Activated naive CD4-positive, alpha-beta T cell treated with Interleukin-2 at 50 U/mL for 16 hours (primary cell): ENCODE data around the gene PLA2G2D.

Source experiments
- DNase-seq: peaks from one replicate; pipeline ENCODE4 v3.0.0-alpha.2; 2020

The PLA2G2D gene, protein sequence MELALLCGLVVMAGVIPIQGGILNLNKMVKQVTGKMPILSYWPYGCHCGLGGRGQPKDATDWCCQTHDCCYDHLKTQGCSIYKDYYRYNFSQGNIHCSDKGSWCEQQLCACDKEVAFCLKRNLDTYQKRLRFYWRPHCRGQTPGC

DNA sequence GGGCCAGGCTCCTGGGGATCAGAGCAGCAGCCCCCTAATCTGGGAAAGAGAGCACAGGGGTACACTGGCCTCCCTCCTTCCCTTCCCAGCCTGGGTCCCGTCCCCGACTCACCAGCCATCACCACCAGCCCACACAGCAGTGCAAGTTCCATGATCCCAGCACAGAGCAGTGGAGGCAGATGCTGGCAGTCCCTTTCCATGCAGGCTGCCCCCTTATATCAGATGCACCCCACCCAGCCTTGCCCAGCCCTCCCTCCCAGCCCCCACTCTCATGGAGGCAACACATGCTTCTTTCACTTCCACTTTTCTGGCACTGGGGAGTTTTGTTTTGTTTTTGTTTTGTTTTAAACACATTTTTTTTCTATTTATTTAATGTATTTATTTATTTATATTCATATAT lies at the start of gene PLA2G2D:
Gene PLA2G2D, minus strand, starts transcription at position 190 of the 400 bp plus-strand sequence. Its CDS starts 38 bp downstream, at position 152.
- DNase-seq, result no peak

DNA sequence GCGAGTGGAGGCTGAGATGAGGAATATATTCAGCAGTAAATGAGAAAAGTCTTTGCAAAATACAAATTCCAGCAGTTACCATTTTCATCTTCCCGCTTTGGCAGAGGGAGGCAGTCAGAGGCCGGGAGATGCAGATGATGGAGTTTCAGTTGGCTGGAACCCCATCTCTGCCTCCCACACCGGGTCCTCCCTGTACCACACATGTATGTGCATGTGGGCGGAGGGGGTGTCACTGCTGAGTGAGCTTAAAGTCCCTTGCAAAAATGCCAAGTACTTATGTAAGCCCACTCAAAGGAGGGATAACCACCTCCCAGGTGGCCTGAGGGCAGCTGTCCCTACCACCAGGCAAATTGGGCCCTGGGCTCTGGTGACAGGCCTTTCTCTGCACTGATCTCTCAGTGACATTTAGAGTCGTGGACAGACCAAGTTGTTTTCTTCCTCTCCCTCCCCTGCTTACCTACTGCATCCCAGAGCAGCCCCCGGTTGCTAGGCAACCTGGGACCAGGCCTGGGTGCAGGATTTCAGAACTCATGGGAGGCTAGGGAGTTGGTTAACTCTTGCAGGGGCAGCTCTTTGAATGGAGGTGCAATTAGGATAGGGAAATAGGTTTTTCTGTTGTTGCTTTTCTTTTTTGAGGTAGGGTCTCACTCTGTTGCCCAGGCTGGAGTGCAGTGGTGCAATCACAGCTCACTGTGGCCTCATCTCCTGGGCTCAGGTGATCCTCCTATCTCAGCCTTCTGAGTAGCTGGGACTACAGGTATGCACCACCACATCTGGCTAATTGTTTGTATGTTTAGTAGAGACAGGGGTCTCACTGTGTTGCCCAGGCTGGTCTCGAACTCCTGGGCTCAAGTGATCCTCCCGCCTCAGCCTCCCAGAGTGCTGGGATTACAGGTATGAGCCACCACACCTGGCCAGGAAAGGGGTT lies 49.5 kb upstream of the PLA2G2D start:
- no peak for DNase-seq

DNA sequence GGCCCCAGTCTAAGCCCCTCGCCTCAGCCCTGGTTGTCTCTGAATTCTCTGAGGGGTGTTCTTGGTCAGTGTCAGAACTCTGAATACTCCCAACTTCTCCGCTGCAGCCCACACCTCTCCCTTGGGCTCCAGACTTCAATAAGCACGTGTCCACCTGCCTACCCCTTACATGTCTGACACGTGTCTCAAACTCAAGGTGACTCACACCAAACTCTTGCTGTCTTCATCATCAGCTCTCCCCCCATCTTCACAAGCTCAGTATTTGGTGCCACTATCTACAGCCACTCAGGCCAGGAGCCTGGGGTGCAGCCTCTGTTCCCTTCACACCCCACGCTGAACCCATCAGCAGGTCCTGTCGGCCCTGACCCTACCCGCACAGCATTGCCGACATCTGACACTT lies 47.8 kb upstream of the PLA2G2D start:
- no peak for DNase-seq

DNA sequence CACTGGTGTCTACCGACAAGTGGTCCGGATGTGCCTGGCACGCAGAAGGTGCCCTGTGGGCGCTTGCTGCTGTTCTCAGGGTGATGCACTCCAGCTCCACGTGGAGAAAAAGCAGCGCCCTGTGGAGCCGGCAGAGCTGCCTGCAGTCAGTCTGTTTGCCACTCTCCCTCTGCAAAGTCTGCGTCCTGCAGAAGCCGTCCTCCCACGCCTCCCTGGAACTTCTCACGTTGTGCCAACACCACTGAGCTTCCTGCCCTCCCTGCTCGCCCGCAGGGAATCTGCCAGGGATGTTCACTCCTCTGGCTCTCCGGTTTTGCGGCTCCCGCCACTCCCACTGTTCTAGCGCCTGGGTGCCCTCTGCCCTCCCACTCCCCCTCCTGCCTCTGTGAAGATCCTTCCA lies 46.7 kb upstream of the PLA2G2D start:
- DNase-seq, result no peak

DNA sequence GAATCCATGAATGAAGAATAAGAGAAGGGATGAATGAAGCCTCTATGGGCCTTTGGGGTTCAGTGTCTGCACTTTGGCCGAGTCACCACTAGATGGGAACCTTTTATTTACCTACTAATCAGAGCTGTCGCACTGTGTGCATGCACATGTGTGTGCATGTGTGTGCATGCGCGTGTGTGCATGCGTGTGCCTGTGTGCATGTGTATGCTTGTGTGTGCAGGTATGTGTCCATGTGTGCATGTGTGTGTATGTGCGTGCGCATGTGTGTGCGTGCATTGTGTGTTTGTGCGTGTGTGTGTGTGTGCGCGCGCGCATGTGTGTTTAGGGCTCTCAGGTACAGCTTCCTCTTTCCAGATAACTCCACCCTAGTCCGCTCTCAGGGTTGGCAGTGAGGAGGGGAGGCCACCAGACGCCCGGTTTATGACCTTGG lies 46.2 kb upstream of the PLA2G2D start:
- no peak for DNase-seq

DNA sequence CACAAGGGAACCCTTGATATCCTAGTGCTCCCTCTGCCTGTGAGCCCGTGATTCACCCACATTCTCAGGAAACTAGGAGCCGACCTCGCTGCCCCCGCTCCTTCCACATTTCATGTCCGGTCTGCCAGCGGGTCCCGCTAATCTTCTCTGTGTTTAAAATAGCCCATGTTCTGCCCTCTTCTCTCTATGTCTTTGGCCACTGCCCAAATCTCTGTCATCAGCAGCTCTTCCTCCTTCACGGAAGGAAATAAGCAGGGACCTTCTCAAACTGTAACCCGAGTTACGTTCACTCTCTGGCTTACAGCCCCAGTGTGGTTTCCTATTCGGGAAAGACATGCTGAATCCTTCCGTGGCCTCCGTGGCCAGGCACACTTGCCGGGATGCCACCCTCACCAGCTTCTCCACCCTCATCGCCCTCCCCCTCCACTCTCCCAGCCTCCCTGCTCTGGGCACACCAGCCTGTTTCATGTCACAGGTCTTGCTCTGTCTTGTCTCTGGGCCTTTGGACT lies 45.4 kb upstream of the PLA2G2D start:
- DNase-seq, result no peak

DNA sequence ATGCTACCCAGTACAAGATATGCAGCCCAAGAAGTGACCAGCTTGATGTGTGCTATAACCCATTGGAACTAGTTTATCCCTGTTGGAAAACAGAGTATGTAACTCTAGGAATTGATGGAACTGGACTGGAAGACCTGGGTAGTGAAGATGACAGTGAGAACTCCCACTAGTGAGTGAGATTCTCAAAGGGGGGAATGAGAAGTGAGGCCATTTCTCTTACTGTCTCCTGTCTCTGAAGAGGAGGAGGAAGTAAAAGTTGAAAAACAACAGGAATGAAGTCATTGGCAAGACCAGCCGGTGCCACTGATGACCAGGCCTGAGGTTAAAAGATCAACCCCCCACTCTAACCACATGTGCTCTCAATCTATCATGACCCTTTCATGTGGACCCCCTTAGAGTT lies 40.7 kb upstream of the PLA2G2D start:
- DNase-seq, result no peak

DNA sequence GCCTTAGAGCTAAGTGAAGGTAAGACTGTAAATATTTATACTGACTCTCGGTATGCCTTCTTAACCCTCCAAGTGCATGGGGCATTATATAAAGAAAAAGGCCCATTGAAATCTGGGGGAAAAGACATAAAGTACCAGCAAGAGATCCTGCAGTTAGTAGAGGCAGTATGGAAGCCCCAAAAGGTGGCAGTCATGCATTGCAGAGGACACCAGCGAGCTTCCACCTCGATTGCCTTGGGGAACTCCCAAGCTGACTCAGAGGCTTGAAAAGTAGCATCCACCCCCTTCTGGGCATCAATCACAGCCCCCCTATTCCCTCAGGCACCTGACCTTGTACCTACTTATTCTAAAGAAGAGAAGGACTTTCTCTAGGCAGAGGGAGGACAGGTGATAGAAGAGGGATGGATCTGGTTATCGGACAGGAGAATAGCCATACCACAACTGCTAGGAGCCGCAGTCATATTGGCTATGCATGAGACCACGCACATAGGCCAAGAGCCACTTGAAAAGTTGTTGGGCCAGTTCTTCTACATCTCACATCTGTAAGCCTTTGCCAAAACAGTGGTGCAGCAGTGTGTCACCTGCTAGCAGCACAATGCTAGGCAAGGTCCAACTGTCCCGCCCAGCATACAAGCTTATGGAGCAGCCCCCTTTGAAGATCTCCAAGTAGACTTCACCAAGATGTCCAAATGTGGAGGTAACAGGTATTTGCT lies 39.2 kb upstream of the PLA2G2D start:
- DNase-seq, result peak; percentile 30

DNA sequence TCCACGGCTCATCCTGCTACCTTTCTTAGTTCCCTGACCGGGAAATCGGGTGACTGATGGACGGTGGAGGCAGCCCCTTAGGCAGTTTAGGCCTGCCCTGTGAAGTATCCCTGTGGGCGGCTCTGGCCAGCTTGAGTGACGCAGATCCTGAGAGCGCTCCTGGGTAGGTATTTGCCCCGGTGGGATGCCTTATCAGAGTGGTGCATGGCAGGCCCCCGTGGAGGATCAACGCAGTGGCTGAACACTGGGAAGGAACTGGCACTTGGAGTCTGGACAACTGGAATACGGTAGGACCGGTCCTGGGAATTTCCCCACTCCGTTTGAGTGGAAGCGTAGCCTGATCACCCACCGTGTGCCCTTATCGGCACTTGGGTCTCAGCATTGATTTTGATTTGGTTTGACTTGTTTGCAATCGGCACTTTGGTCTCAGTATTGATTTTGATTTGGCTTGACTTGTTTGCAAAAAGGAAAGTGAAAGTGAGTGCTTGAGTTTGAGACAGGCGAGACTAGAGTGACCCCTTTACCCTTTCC lies 35.0 kb upstream of the PLA2G2D start:
- DNase-seq, result no peak

DNA sequence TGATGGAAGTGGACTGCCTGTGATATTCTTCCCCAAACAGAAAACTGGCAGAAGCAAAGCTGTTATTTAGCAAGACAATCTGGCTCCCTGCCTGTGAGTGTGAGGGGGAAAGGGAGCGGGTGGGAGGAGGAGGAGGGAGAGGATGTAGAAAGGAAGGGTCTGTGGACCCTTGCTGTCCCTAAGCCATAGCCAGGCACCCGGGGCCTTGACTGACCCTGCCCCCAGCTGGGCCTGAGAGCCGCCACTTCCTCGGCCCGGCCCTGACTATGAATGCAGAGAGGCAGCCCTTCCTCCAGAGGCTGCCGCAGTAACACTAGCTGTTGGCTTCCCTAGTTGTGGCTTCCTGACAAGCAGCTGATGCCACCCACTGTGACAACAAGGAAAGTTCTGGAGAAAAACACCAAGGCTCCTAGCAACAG lies 33.7 kb upstream of the PLA2G2D start:
- DNase-seq, result no peak

DNA sequence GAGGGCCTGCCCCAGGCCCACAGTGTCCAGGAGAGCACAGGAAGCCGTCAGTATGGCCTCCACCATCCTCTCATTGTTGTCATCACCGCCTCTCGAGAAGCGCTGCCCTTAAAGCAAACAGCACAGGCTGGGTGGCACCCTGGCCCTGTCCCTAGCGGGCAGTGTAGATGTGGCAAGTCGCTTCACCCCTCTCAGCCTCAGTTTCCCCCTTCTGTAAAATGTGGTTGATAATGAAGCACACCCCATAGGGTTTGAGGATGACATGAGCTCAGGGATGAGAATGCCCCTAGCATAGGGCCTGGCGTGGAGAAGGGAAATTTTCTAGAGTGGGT lies 33.2 kb upstream of the PLA2G2D start:
- no peak for DNase-seq

DNA sequence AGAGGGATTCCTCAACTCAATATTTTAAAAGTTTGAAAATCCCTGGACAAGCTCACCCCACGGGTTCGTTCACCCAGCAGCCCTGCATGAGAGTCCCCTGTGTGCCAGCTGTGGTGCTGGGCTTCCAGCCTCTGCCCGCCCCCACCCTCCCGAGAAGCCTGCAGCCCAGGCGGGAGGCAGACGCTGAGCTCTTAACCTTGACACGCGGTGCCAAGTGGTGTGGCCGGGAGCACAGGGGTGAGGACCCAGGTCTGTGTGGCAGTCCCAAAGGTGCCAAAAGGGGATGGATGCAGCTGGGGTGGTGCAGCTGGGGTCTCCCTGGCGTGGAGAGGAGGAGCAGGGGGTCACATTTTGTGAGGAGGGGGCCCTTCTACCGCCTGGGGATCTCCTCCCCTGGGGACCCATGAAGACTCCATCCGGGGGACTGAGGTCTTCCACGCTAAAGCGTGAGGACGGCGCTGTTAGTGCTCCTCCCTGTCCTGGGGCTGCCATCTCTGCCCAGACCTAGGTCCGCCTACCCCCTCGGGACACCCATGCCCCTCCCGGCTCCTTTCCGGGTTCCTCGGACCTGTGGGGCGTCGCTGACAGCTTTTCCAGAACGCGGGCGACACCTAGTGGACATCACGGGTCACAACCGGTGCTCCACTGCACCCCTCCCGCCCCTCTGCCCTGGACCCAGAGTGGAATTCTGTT lies 32.7 kb upstream of the PLA2G2D start:
- peak; percentile 80 for DNase-seq

DNA sequence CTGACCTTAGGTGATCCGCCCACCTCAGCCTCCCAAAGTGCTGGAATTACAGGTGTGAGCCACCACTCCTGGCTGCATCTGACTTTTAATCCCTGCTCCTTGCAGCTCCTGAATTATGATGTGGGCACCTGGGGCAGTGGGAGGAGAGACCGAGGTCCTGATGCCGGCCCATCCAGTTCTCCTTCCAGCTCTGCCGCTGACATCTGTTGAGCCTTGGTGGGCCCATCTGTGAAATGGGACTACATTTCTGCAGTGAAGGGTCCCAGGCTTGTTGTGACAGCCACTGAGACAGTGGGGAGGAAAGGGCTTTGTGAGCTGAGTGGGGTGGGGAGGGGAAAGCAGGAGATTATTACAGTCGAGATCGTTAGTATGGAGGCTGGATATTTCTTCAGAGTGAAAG lies 31.6 kb upstream of the PLA2G2D start:
- DNase-seq, result no peak

DNA sequence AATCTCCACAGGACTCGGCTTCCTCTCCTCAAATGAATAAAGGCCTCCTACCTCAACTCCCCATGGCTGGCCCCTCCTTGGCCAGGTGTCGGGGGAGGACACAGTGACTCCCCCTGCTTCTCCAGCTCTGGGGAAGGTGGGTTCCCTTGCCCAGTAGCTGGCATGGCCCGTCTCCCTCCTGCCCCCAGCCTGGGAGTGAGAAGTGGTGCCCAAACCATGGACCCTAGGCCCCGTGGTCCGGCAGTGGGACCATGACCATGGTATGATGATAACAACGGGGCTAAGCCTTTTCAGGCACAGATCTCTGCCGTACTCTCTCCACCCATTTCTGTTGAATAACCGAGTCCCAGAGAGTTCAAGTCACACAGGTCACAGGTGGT lies 31.0 kb upstream of the PLA2G2D start:
- no peak for DNase-seq

DNA sequence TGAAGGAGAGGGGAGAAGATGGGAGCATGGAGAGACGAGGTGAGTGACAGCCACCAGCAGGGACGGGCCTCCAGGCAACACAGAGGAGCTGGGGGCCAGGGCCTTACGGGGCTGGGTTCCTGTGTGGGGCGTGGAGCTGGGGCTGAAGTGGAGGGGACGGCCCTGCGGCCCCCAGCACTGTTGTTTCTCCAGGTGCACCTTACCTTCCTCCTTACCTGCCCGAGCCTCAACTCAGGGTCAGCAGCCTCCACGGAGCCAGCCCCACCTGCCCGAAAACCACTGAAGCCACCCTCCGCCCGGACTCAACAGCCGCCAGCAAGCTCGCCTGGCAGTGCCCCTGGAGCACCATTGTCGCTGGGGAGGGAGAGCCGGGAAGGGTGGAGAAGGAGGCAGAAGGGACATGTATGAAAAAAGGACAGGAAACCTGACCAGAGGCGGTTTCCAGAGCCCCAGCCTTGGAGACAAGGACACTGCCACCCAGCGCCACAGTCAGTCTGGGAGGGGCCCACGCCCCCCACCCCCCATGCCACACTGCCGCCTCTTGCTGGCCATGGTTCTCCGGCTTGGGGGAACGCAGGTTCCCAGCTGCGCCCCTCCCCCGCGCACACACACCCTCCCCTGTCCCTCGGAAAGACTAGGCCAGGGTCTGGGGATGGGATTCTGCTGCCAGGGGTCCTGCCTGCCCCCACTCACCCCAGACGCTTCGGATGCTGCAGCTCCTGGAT lies 30.4 kb upstream of the PLA2G2D start:
- no peak for DNase-seq

DNA sequence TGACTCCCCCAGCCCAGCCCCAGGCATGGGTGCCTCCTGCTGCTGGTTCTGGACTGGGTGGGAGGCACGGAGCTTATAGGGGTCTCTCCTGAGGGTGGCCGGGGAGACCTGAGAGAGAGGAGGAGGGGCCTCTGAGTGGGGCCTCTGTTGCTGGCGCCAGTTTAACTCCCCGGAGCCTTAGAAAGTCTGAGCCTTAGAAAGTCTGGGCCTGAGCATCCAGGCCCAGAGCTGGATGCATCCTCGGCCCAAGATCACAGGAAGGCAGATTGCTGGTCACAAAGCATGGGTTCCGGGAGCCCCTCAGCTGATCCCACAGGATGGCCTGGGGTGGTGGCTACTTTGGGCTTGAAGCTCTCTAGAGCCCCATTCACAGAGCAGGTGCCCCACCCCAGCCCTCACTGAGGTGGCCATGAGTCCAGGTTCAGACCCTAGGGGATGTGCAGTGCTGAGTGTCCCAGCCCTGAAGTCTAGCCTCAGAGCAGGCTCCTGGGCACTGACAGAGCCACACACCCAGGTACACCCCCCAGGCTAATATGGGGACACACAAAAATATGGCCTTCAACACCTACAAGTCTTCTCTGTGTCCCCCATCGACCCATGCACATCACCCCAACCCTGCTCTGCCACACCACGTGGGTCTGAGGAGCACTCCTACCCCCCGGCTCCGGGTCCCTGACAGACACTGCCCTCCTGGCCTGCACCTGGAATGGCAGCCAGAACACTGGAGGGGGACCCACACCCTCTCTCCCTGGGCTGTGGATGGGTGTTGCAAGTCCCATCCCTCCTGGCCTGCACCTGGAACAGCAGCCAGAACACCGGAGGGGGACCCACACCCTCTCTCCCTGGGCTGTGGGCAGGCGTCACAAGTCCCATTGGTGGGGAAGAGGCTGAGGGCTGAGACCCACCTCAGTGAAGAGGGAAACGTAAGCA lies 29.5 kb upstream of the PLA2G2D start:
- no peak for DNase-seq

DNA sequence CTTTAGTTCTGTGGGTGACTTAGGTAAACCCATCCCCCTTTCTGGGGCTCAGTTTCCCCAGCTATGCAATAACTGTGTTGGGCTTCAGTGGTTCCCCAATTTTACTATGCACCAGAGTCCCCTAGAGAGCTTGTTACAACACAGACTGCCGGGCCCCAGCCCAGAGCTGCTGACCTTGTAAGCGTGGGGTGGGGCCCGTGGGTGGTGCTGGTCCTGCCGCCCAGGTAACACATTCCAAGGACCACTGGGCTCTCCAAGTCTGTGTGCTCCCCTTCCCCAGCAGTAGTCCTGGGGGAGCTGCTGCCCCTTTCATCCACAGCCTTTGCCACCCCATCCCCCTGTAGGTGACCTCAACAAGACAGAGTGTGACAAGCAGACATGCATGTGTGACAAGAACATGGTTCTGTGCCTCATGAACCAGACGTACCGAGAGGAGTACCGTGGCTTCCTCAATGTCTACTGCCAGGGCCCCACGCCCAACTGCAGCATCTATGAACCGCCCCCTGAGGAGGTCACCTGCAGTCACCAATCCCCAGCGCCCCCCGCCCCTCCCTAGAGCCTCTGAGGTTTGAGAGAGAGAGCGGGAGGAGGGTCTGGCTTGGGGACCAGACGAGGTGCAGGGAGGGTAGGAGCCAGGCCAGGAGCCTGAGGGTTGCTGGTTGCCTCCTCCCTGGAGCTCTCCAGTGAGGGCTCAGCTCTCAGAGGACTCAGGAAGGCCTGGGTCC lies 28.7 kb upstream of the PLA2G2D start:
- DNase-seq, result no peak

DNA sequence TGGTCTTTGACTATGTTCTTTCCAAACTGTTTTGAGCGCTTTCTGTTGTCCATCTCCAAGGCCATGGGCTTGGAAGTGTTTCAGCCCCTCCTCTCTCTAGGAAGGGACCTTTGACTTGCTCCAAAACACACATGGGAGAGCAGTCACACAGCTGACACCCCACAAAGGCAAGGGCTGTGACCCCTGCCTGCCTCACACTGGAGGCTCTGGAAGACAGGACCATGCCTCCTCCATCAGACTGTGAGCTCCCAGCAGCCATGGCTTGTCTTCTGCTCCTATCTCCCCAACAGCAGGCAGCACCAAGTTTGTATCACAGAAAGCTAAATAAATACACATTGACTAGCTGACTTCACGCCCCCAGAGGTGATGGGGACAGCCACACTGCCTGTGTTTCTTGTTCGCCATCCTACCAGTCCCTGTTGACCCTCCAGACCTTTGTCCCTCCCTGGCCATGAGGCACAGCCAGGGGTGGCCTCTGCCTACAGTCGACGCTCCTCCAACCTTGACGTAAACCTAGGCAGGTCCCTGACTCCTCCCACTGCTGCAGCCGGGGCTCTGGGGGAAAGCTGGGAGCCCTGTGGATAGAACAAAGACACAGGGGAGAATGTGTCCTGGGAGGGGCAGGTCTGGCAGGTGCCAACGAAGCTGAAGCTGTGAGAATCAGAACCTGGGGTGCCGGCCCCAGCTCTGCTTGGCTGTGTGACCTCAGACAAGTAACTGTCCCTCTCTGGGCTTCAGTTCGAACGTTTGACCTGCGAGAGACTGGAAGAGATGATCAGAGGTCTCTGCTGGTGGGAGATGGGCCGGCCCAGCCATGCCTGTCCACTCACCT lies 24.6 kb upstream of the PLA2G2D start:
- no peak for DNase-seq

DNA sequence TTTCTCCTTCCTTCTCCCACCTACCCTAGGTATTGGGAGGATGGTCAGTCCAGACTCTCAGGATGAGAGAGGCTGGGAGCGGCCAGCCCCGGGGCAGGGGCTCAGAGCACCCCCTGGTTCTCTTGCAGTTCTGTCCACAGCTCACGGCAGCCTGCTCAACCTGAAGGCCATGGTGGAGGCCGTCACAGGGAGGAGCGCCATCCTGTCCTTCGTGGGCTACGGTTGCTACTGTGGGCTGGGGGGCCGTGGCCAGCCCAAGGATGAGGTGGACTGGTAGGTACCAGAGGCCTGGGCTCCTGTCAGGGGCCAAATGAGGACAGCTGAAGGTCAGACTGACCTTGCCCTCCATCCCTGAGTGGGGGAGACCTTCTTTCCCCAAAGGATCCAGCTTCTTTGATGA lies 24.0 kb upstream of the PLA2G2D start:
- DNase-seq, result no peak
